ENCODE measurements around the gene ACVR2A. TPM values are rescaled to one million over a fixed set of nuclear protein-coding genes. Genes with fewer than 3 reads are reported as not detected.

ACVR2A gene
- total and polyA plus RNA-seq, 9 of the 15 experiments (the other 6 are each of a cell fraction or from before 2014, with no cell fraction given): 1.2 to 3.9 (median 2.4) TPM

DNA sequence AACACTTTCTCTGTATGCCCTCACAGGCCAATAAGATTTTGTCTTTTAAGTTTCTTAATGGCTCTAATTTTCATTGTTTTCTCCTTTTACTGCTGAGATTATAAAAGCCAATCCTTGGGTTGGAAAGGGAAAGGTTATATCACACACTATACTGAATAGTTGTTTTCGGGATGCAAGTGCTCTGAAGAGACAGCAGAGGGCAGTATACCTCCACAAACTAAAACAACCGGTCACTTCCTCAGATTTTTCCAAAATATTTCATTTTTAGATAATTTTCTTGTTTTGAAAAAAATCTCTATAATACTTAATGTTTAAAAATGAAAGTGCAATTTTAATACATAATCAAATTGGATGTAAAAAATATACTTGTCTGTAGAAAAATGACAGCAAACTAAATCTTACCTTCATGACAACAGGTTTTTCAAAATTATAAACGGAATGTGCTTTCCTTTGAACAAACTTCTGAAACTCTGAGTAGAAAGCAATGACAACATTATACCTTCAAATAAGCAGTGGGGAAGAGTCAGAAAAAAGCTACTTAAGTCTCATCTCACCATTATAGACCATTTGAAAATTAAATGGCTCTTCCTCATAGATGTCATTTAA is 93.0 kb downstream of the ACVR2A start:
- H3K36me3 ChIP-seq (ENCODE audit: control insufficient read depth, insufficient read depth, low read length): peaks cover 57% of the 10 kb centered on the region
- H3K27me3 ChIP-seq (ENCODE audit: control insufficient read depth in 2 of 2, insufficient read depth in 2 of 2, low read length in 2 of 2): no peaks in the 10 kb centered on the region
- no peak overlapping the region for H3K4me3 ChIP-seq
- no peaks in the 10 kb centered on the region for H3K9me3 ChIP-seq (replicated peaks; ENCODE audit: control insufficient read depth, insufficient read depth, low read depth, low read length)
- no peak for FAIRE-seq
- 33% methylated on average over 3 of the region's 3 CpGs for WGBS (ENCODE audit: insufficient coverage, low coverage, missing lambda C conversion rate)
- in situ Hi-C loops (cut with MboI): loop anchor here (10.0 to 25.0 kb wide), 2 partner anchors 577 to 1049 kb away; no protein-coding TSS in a partner anchor
- ChIA-PET CTCF (ENCODE audit: low intra/inter-chr PET ratio) (interaction anchor here (0.7 to 1.4 kb wide), 5 partner anchors 264 to 1052 kb away, joined by 3 to 6 read pairs (median 5); no protein-coding TSS in a partner anchor), POLR2A (no interaction called here)
- DNase-seq (ENCODE audit: extremely low read depth in 1 of 4, low spot score in 3 of 4): peak; percentile 17 to 47 (median 42)
- intact Hi-C loops (cut with micrococcal nuclease): loop anchor here (1.0 to 5.0 kb wide), 3 partner anchors 264 to 1052 kb away; no protein-coding TSS in a partner anchor
- no TSS peak for BruUV-seq (replicated peaks)
- H3K9me1 ChIP-seq (ENCODE audit: control insufficient read depth, insufficient read depth, low read length): no peaks in the 10 kb centered on the region
- no peak overlapping the region for H2AFZ ChIP-seq (ENCODE audit: low read depth, low read length)
- H3K27ac ChIP-seq (ENCODE audit: extremely low read depth, low read depth, low read length): no peak overlapping the region
- peak; percentile 82 for ATAC-seq
- no peaks in the 10 kb centered on the region for H4K20me1 ChIP-seq (replicated peaks; ENCODE audit: control insufficient read depth, insufficient read depth, low read length)
- no peaks in the 10 kb centered on the region for H3K79me2 ChIP-seq (ENCODE audit: control insufficient read depth, insufficient read depth, low read length)
- H3K9ac ChIP-seq (ENCODE audit: insufficient read depth in 1 of 2, low read depth in 2 of 2, low read length in 2 of 2): no peak overlapping the region
- H3K4me1 ChIP-seq (replicated peaks in 1 of 2; ENCODE audit: control insufficient read depth in 2 of 2, insufficient read depth in 2 of 2, low read length in 2 of 2): no peaks in the 10 kb centered on the region
- no peak overlapping the region for H3K4me2 ChIP-seq (ENCODE audit: insufficient read depth, low read length)
- TF ChIP-seq DEAF1 (CRISPR knock-in tag; IDR thresholded peaks at IDR 0.05) (peak; percentile 52; the same call in 1 of the 2 replicates), OTX1 (CRISPR knock-in tag; IDR thresholded peaks at IDR 0.05) (no peak), FOXK2 (conservative IDR thresholded peaks at IDR 0.05 in 1 of 2, IDR thresholded peaks at IDR 0.05 in 1 of 2; ENCODE audit: low read depth in 2 of 2) (no peak), ARID2 (IDR thresholded peaks at IDR 0.05) (no peak), CTCF (IDR thresholded peaks at IDR 0.05 in 2 of 3, conservative IDR thresholded peaks at IDR 0.05 in 1 of 3; ENCODE audit: insufficient read depth in 2 of 3, low read depth in 1 of 3, low read length in 3 of 3) (peak; percentile 33 to 80 (median 66); a peak in 5 of 6 replicates)
- TF ChIP-seq, protein P1, sequence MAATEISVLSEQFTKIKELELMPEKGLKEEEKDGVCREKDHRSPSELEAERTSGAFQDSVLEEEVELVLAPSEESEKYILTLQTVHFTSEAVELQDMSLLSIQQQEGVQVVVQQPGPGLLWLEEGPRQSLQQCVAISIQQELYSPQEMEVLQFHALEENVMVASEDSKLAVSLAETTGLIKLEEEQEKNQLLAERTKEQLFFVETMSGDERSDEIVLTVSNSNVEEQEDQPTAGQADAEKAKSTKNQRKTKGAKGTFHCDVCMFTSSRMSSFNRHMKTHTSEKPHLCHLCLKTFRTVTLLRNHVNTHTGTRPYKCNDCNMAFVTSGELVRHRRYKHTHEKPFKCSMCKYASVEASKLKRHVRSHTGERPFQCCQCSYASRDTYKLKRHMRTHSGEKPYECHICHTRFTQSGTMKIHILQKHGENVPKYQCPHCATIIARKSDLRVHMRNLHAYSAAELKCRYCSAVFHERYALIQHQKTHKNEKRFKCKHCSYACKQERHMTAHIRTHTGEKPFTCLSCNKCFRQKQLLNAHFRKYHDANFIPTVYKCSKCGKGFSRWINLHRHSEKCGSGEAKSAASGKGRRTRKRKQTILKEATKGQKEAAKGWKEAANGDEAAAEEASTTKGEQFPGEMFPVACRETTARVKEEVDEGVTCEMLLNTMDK (IDR thresholded peaks at IDR 0.05; ENCODE audit: borderline replicate concordance, insufficient read depth, low read depth, low read length, poor library complexity, severe bottlenecking): peak; percentile 4
